Stimulated activated CD8-positive, alpha-beta memory T cell treated with anti-CD3 and anti-CD28 coated beads, Interleukin-12 subunit alpha, Interleukin-12 subunit beta, amount 100 ng/mL, for 24 hours (primary cell): Measurements from ENCODE around the gene TTC39A.

Experiments
- DNase-seq: peaks from one replicate; pipeline ENCODE4 v3.0.0-alpha.2; 2020; ENCODE audit errors: extremely low read depth

The TTC39A gene

DNA sequence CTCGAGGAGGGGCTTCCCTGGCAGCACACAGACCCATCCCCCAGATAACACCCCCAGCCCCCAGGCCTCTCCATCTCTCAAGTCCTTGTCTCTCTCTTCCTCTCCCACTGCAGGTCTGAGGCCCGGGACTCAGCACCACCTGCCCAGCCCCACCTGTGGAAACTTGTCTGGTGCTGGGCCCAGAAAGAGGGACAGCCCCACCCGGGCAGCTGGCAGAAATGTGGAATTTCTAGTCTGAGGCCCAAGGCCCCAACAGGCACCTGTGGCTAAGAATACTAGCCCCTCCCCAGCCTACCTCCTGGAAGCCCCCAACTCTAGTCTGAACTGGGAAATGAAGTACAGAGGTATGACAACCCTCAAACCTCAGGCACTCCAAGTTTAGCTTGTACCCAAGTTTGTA is 15.4 kb downstream of the TTC39A start:
- no peak for DNase-seq

GRCh38 chr1:51313961-51314777 is 16.2 kb downstream of the TTC39A start:
- DNase-seq: no peak

- no peak for DNase-seq
Observed at GRCh38 chr1:51313268-51313852, 17.0 kb downstream of the TTC39A start.

DNA sequence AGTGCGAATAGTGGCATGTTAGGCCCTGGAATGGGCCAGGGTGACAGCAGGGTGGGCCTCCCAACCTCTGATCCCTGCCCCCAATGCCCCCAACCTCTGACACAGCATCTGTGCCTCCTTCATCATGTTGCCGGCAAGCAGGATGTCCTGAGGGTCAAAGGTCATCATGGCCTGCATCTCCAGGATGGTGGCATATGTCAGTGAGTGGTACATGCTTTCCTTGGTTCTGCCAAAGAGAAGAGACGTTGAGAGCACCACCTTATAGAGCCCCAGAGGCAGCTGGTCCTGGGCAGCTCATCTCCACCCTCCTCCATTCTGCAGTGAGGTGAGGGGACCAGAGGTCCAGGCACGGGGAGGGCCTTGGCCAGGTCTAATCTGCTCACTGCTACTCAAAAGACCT is 17.6 kb downstream of the TTC39A start:
- no peak for DNase-seq

DNA sequence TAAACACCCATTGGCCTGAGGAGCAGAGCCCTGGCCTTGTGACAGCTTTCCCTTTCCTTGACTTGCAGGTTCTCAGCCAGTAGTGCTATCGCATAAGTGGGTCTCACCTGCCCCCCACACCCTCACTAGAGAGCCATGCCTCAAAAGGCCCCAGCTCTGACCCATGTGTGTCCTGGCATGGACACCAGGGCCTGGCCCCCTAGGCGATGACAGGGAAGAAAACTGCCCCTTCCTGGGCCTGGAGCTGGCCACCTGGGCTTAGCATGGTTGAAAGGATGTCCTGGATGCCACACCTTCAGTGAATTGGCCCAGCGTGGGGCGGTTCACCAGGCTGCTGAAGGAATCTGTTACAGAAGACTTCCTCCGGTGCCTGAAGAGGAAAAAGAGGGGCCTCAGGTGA is 18.5 kb downstream of the TTC39A start:
- DNase-seq: no peak

- no peak for DNase-seq
Observed at GRCh38 chr1:51310871-51311613, 19.3 kb downstream of the TTC39A start.

GRCh38 chr1:51309291-51309690 is 21.1 kb downstream of the TTC39A start:
- no peak for DNase-seq

DNA sequence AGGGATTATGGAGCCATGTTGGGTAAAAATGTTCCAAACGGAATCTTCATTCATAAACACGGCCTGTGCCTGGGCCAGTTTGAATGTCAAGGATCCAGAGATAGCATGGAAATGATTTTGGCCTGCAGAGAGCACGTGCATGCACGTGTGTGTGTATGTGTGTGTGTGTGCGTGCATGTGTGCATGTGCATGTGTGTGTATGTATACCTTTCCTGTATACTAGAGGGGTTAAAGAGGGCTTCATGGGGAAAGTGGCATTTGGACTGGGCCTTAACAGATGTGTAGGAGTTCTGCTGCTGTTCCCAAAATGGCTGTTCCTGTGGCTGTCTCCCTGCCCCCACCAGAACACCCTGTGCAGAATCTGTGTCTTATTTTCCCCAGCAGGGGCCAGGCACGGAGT is 21.7 kb downstream of the TTC39A start:
- DNase-seq: no peak

DNA sequence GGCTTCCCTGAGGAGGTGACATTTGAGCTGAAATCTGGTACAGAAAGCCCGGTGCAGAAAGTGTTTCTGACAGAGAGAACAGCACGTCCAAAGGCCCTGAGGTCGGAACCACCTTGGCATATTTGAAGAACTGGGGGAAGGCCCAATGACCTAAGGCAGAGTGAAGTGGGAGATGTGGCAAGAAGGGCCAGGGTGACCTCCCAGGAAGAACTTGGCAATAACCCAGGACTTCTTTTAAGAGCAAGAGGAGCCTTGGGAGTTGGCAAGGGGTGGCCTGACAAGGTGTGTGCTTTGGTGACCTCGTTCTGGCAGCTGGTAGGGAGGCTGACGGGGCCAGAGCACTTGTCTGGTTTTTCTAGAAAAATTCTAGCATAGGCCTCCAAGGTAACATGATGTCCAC is 23.4 kb downstream of the TTC39A start:
- DNase-seq: no peak

DNA sequence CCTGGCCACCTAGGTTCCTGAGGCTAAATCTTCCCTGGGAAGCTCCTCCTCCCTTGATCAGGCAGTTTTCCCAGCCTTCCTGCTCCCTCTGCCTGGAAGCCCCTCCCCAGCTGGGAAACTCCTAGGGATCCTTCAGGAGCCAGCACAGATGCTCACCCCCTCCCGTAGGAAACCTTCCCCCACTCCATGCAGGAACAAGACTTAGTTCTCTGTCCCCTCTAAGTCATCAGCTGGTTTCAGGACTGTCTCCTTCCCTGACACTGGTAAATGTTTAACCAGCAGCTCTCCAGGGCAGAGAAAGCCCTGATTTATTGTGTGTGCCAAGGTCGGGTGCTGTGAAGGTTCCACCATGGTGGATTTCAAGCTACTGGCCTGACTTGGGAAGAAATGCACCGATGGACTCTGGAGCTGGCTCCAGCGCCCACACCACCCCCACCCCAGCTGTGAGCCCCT is 25.0 kb downstream of the TTC39A start:
- no peak for DNase-seq

DNA sequence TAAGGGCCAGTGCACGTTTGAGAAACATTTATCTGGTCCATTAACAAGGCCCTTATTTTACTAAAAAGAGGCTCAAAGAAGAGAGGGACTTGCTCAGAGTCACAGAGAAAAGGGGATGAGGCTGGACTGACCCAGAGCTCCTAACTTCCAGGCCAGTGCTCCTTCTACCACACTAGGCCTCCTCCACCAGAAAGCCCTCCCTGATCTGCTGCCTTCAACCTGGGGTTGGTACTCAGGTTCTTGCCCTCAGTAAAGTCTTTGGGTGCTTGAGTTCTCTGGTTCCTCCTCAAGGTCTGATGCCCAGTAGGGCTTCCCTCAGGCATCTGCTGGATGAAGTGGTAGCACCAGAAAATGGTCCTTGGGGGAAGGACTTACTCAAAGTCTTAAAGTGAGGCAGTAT is 26.0 kb downstream of the TTC39A start:
- no peak for DNase-seq

- DNase-seq: no peak
Observed at GRCh38 chr1:51303751-51304251, 26.6 kb downstream of the TTC39A start.

- DNase-seq: no peak
Observed at GRCh38 chr1:51303315-51303714, 27.0 kb downstream of the TTC39A start.

DNA sequence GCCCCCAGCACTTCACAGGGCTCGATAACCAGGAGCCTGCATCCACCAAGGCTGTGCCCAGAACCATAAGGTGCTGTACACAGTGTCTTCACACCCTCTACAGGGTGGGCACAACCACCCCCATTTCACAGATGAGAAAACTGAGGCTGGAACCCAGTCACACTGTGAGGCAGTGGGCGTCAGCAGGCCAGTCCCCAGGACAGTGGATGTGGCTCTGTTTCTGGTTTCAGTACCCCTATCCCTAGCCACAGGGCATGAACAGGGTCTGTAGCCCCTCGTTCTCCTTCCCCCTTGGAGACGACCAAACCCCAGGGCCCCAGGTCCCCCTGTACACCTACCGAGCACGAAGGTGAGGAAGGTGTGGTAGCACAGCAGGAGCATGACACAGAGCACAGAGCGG is 27.6 kb downstream of the TTC39A start:
- DNase-seq: no peak

GRCh38 chr1:51302270-51302669 is 28.1 kb downstream of the TTC39A start:
- no peak for DNase-seq

DNA sequence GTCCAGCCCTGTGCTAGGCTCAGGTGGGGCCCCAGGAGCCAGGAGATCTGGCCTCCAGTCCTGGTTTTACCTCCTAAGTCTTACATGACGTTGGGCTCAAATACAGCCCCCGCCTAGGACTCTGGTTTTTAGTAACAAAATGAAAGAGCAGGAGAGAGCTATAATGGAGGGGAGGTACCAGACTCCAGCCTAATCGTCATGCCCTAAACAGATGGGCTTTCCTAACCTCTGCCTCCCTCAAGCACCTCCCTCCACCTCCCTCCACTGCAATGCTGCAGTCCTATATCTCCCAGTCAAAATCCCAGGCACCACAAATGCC is 28.6 kb downstream of the TTC39A start:
- no peak for DNase-seq

DNA sequence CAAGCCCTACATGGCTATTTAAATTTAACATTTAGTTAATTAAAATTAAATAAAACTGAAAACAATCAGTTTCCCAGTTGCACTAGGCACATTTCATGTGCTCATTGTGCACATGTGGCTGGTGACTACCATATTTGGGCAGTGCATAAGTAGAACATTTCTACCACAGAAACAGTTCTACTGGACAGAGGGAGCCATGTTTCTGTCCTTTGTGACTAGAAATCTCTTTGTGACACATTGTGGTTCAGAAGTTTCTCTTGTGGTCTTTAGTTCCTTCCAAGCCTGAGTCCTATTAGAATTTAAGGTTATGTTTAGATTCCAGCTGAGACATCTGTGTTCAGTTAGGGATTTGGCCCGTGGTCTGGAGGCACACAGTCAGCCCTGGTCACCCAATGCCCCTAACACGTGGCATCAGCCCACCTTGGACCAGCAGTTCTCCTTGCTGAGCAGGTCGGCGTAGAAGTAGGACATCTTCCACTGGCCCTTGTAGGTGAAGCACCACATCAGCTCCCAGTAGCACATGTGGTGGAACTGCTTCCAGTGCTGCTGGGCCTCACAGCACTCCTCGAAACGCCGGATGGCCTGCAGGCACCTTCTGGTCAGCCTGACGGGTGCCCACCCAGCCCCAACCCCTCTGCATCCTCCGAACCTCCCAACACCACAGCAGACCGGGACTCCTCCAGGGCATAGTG is 29.1 kb downstream of the TTC39A start:
- no peak for DNase-seq

DNA sequence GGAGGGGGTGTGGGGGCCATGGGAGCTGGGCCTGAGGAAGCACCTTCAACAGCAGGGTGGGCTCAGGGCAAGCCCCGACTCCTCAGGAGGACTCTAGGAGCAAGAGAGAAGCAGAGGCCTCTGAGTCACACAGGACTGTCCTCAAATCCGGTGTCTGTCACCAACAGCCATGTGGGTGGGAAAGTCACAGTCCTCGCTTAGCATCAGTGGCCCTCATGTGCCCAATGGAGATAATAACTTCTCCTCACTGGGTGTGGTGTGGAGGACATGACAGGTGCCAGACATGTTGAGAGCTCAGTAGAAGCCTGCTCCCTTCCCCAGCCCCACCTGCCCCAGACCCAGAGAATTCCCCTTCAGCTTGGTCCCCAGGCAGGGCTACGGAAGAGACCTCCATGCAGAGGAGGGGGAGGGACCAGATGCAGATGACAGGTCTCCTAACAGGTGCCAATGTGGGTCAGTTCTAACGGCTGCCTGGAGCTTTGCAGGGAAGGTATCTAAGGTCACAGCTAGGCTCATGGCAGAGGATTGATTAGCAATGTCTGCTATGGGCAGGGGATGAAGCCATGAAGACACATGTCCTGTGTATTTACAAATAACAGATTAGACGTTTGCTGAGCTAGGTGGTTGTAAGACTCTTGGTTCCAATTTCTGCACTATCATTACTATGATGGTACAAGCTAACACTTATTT is 30.2 kb downstream of the TTC39A start:
- DNase-seq: no peak

GRCh38 chr1:51299185-51299885 is 31.0 kb downstream of the TTC39A start:
- no peak for DNase-seq

- no peak for DNase-seq
Observed at GRCh38 chr1:51298322-51298705, 32.0 kb downstream of the TTC39A start.
